H9 (cell line): ENCODE measurements around the gene CES5A. TPM values are rescaled to one million over a fixed set of nuclear protein-coding genes. Genes with fewer than 3 reads are reported as not detected.

Source experiments
- DNase-seq: peaks from one replicate; pipeline ENCODE4 v3.0.0-alpha.2; 2017
- H2AFZ ChIP-seq: one replicate; pipeline ENCODE4 v1.6.1; 2013; ENCODE audit warnings: mild to moderate bottlenecking, low read length, control low read depth, moderate library complexity
- H2AK5ac ChIP-seq: 2 replicates; pipeline ENCODE4 v1.6.1; 2013; ENCODE audit warnings: low read length, control low read depth, mixed read lengths; ENCODE audit not compliant: insufficient read length
- H2BK120ac ChIP-seq: one replicate; pipeline ENCODE4 v1.6.1; 2013; ENCODE audit warnings: low read depth, mild to moderate bottlenecking, low read length, control low read depth, inconsistent platforms; ENCODE audit not compliant: poor library complexity, severe bottlenecking
- H2BK12ac ChIP-seq: 2 replicates; pipeline ENCODE4 v1.6.1; 2013; ENCODE audit warnings: low read length, control low read depth, mixed read lengths, low read depth; ENCODE audit not compliant: insufficient read length
- H2BK15ac ChIP-seq: 2 replicates; pipeline ENCODE4 v1.6.1; 2013; ENCODE audit warnings: low read depth, low read length, control low read depth
- H2BK20ac ChIP-seq: one replicate; pipeline ENCODE4 v1.6.1; 2013; ENCODE audit warnings: low read depth, mild to moderate bottlenecking, low read length, control low read depth, inconsistent platforms; ENCODE audit not compliant: poor library complexity, severe bottlenecking
- H2BK5ac ChIP-seq: 2 replicates; pipeline ENCODE4 v1.6.1; 2013; ENCODE audit warnings: low read length, control low read depth, mixed read lengths; ENCODE audit not compliant: insufficient read length
- H3K14ac ChIP-seq: 2 replicates; pipeline ENCODE4 v1.6.1; 2013; ENCODE audit warnings: low read length, control low read depth; ENCODE audit not compliant: insufficient read depth
- H3K18ac ChIP-seq: 2 replicates; pipeline ENCODE4 v1.6.1; 2013; ENCODE audit warnings: low read depth, mild to moderate bottlenecking, mixed read lengths, low read length, control low read depth; ENCODE audit not compliant: insufficient read length
- H3K23ac ChIP-seq: 2 replicates; pipeline ENCODE4 v1.6.1; 2013; ENCODE audit warnings: low read length, control low read depth, mixed read lengths, low read depth; ENCODE audit not compliant: insufficient read length
- H3K23me2 ChIP-seq: 2 replicates; pipeline ENCODE4 v1.6.1; 2013; ENCODE audit warnings: low read depth, mild to moderate bottlenecking, mixed read lengths, low read length, control low read depth; ENCODE audit not compliant: insufficient read length, poor library complexity, severe bottlenecking
- H3K27ac ChIP-seq: 2 replicates; pipeline ENCODE4 v1.5.1; 2013; ENCODE audit warnings: low read length, control low read depth, mixed read lengths, low read depth; ENCODE audit not compliant: insufficient read length
- H3K27me3 ChIP-seq: 2 replicates; pipeline ENCODE4 v1.6.1; 2013; ENCODE audit warnings: low read length, control low read depth, inconsistent platforms; ENCODE audit not compliant: insufficient read depth
- H3K4ac ChIP-seq: 2 replicates; pipeline ENCODE4 v1.6.1; 2013; ENCODE audit warnings: low read depth, mild to moderate bottlenecking, control low read depth, inconsistent platforms, low read length, moderate library complexity
- H3K4me1 ChIP-seq: 2 replicates; pipeline ENCODE4 v1.6.1; 2013; ENCODE audit warnings: low read length, control low read depth, inconsistent platforms; ENCODE audit not compliant: insufficient read depth
- H3K4me2 ChIP-seq: 2 replicates; pipeline ENCODE4 v1.6.1; 2013; ENCODE audit warnings: low read length, control low read depth, mixed read lengths; ENCODE audit not compliant: insufficient read length, insufficient read depth
- H3K56ac ChIP-seq: 2 replicates; pipeline ENCODE4 v1.6.1; 2013; ENCODE audit warnings: low read depth, mild to moderate bottlenecking, mixed read lengths, low read length, control low read depth; ENCODE audit not compliant: insufficient read length
- H3K79me1 ChIP-seq: 2 replicates; pipeline ENCODE4 v1.6.1; 2013; ENCODE audit warnings: low read depth, mild to moderate bottlenecking, moderate library complexity, low read length, control low read depth, inconsistent platforms; ENCODE audit not compliant: insufficient read depth, poor library complexity, severe bottlenecking
- H3K79me2 ChIP-seq: 2 replicates; pipeline ENCODE4 v1.6.1; 2013; ENCODE audit warnings: low read length, control low read depth, inconsistent platforms; ENCODE audit not compliant: insufficient read depth
- H3K9ac ChIP-seq: 2 replicates; pipeline ENCODE4 v1.6.1; 2013; ENCODE audit warnings: low read length, control low read depth, mixed read lengths; ENCODE audit not compliant: insufficient read length; ENCODE audit errors: extremely low read depth
- H3K9me3 ChIP-seq: one replicate; pipeline ENCODE4 v1.6.1; 2013; ENCODE audit warnings: low read depth, low read length, inconsistent platforms; ENCODE audit not compliant: control insufficient read depth
- H3T11ph ChIP-seq: one replicate; pipeline ENCODE4 v1.6.1; 2013; ENCODE audit warnings: mild to moderate bottlenecking, low read length, control low read depth, inconsistent platforms
- H4K20me1 ChIP-seq: one replicate; pipeline ENCODE4 v1.6.1; 2013; ENCODE audit not compliant: control insufficient read depth, insufficient read length, insufficient read depth
- H4K5ac ChIP-seq: 2 replicates; pipeline ENCODE4 v1.6.1; 2013; ENCODE audit warnings: low read depth, mild to moderate bottlenecking, mixed read lengths, low read length, control low read depth; ENCODE audit not compliant: insufficient read length
- H4K8ac ChIP-seq: replicated peaks from 2 replicates; pipeline ENCODE4 v1.6.1; 2013; ENCODE audit warnings: low read length, control low read depth, mixed read lengths, low read depth; ENCODE audit not compliant: insufficient read length
- H4K91ac ChIP-seq: 2 replicates; pipeline ENCODE4 v1.6.1; 2013; ENCODE audit warnings: low read depth, mild to moderate bottlenecking, moderate library complexity, mixed read lengths, low read length, control low read depth; ENCODE audit not compliant: insufficient read length
- H3K27ac Mint-ChIP-seq, 3 experiments: 2 replicates in 2 of 3; 3 replicates in 1 of 3; pipeline ENCODE4 v1.8.0; 2020 to 2021; ENCODE audit warnings: mixed read lengths in 3 of 3, mild to moderate bottlenecking in 1 of 3, moderate library complexity in 1 of 3
- H3K27me3 Mint-ChIP-seq: 2 replicates; pipeline ENCODE4 v1.8.0; 2021; ENCODE audit warnings: low read depth, mild to moderate bottlenecking, moderate library complexity, mixed read lengths
- H3K36me3 Mint-ChIP-seq, 3 experiments: 2 replicates in 2 of 3; 3 replicates in 1 of 3; pipeline ENCODE4 v1.8.0; 2020 to 2021; ENCODE audit warnings: low read depth in 3 of 3, mixed read lengths in 3 of 3; ENCODE audit not compliant: insufficient read depth in 1 of 3
- H3K4me1 Mint-ChIP-seq, 2 experiments: 2 replicates each; pipeline ENCODE4 v1.8.0; 2020; ENCODE audit warnings: mixed read lengths in 2 of 2
- H3K4me3 Mint-ChIP-seq, 2 experiments: 2 replicates in 1 of 2; 3 replicates in 1 of 2; pipeline ENCODE4 v1.8.0; 2020 to 2021; ENCODE audit warnings: mild to moderate bottlenecking in 2 of 2, mixed read lengths in 2 of 2, moderate library complexity in 1 of 2
- H3K9me3 Mint-ChIP-seq, 2 experiments: 2 replicates in 1 of 2; 3 replicates in 1 of 2; pipeline ENCODE4 v1.8.0; 2020; ENCODE audit warnings: mild to moderate bottlenecking in 2 of 2, mixed read lengths in 2 of 2, moderate library complexity in 1 of 2
- WGBS: extraction: QIAGEN DNeasy Blood & Tissue Kit; methylation state at CpG from one replicate; pipeline ENCODE4 v1.1.7; 2013; ENCODE audit warnings: missing lambda C conversion rate, low lambda C conversion rate, mixed read lengths; ENCODE audit not compliant: insufficient read length; ENCODE audit errors: extremely low coverage; 5-methylcytosine and 5-hydroxymethylcytosine counted together
- total RNA-seq: library from RNA; stranded (reverse); gene quantifications from 2 replicates; pipeline ENCODE4 v1.2.1, GENCODE V29; 2021
- TF ChIP-seq, protein P1 (sequence below): fragments of 200-600 bp; sonication (generic); conservative IDR thresholded peaks from 3 replicates; pipeline ENCODE4 v1.8.0; 2021; ENCODE audit warnings: antibody characterized with exemption, mild to moderate bottlenecking

Gene CES5A
- total RNA-seq, 1 experiment from 2014 or later = not detected

DNA sequence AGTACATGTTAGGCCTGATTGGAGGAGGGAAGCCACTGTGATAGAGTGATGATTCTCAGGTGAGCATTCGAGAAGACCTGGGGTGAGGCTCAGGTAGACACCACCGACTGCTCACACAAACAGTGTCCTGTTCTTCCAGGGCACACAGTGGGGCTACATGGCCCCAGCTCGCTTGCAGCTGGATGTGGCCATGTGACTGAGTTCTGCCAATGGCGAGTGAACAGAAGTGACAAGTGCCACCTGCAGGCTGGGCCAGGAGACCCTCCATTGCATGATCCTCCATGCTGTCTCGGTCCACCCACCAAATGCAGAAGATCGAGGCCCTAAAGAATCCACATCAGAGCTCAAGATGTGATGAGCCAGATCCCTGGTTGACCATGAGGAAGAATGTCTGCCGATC is 6.2 kb downstream of the CES5A start:
- no peak overlapping the region for H2BK20ac ChIP-seq
- TF ChIP-seq, protein P1, sequence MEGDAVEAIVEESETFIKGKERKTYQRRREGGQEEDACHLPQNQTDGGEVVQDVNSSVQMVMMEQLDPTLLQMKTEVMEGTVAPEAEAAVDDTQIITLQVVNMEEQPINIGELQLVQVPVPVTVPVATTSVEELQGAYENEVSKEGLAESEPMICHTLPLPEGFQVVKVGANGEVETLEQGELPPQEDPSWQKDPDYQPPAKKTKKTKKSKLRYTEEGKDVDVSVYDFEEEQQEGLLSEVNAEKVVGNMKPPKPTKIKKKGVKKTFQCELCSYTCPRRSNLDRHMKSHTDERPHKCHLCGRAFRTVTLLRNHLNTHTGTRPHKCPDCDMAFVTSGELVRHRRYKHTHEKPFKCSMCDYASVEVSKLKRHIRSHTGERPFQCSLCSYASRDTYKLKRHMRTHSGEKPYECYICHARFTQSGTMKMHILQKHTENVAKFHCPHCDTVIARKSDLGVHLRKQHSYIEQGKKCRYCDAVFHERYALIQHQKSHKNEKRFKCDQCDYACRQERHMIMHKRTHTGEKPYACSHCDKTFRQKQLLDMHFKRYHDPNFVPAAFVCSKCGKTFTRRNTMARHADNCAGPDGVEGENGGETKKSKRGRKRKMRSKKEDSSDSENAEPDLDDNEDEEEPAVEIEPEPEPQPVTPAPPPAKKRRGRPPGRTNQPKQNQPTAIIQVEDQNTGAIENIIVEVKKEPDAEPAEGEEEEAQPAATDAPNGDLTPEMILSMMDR = no peak
- H3K27me3 Mint-ChIP-seq = peaks cover 9% of the 10 kb centered on the region
- H2BK12ac ChIP-seq = no peak overlapping the region
- no peak overlapping the region for H3K4me2 ChIP-seq
- DNase-seq = no peak
- H3K9me3 ChIP-seq = no peaks in the 10 kb centered on the region
- WGBS = no CpG with 5 or more reads among the region's 7 CpGs
- no peak overlapping the region for H2BK5ac ChIP-seq
- no peak overlapping the region for H2BK15ac ChIP-seq
- H3K23ac ChIP-seq = no peak overlapping the region
- H3K79me1 ChIP-seq = no peaks in the 10 kb centered on the region
- H3K9me3 Mint-ChIP-seq = no peaks in the 10 kb centered on the region
- H3T11ph ChIP-seq = no peak overlapping the region
- H3K79me2 ChIP-seq = no peaks in the 10 kb centered on the region
- no peaks in the 10 kb centered on the region for H3K4me1 ChIP-seq
- H3K18ac ChIP-seq = no peak overlapping the region
- no peak overlapping the region for H2AK5ac ChIP-seq
- no peaks in the 10 kb centered on the region for H3K4me1 Mint-ChIP-seq
- no peaks in the 10 kb centered on the region for H3K27me3 ChIP-seq
- no peaks in the 10 kb centered on the region for H3K23me2 ChIP-seq
- H3K27ac ChIP-seq = no peak overlapping the region
- H2BK120ac ChIP-seq = no peak overlapping the region
- no peak overlapping the region for H3K9ac ChIP-seq
- no peak overlapping the region for H3K56ac ChIP-seq
- H3K27ac Mint-ChIP-seq = no peak overlapping the region
- H4K91ac ChIP-seq = no peak overlapping the region
- no peak overlapping the region for H4K8ac ChIP-seq
- H3K4me3 Mint-ChIP-seq = no peak overlapping the region
- no peak overlapping the region for H3K14ac ChIP-seq
- H2AFZ ChIP-seq = no peak overlapping the region
- H4K5ac ChIP-seq = no peak overlapping the region
- no peaks in the 10 kb centered on the region for H3K36me3 Mint-ChIP-seq
- H3K4ac ChIP-seq = no peak overlapping the region
- H4K20me1 ChIP-seq = no peaks in the 10 kb centered on the region
